ENCODE measurements around the gene PTGER1.

DNA sequence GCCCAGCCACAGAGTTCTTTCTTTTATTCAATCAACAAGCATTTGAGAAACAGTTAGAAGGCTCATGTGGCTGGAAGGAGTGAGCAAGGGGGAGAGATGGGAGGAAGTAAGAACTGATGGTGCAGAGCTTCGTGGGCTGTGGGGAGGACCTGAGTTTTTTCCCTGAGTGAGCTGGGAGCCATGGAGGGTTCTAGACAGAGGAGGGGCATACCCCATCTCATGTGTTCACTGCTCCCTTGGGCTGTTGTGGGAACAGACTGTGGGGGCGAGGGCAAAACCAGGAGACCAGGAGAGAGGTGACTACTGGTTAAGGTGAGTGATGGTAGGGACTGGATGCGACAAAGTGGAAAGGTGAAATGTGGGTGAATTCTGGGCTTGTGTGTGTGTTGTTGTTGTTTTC, 44.4 kb downstream of the PTGER1 start:
- TF ChIP-seq, protein P1, sequence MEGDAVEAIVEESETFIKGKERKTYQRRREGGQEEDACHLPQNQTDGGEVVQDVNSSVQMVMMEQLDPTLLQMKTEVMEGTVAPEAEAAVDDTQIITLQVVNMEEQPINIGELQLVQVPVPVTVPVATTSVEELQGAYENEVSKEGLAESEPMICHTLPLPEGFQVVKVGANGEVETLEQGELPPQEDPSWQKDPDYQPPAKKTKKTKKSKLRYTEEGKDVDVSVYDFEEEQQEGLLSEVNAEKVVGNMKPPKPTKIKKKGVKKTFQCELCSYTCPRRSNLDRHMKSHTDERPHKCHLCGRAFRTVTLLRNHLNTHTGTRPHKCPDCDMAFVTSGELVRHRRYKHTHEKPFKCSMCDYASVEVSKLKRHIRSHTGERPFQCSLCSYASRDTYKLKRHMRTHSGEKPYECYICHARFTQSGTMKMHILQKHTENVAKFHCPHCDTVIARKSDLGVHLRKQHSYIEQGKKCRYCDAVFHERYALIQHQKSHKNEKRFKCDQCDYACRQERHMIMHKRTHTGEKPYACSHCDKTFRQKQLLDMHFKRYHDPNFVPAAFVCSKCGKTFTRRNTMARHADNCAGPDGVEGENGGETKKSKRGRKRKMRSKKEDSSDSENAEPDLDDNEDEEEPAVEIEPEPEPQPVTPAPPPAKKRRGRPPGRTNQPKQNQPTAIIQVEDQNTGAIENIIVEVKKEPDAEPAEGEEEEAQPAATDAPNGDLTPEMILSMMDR (IDR thresholded peaks at IDR 0.05) = no peak
- TF ChIP-seq POLR2AphosphoS5 (IDR thresholded peaks at IDR 0.05) = no peak
- TF ChIP-seq POLR2A (IDR thresholded peaks at IDR 0.05) = no peak

All from breast epithelium (tissue), 3 donors.